ENCODE data around the gene MAGEB3. TPM values are rescaled to one million over a fixed set of nuclear protein-coding genes. Genes with fewer than 3 reads are reported as not detected.
"Not testable (repeated sequence)": the region's sequence is repeated elsewhere in the genome, so short reads cannot be mapped to it uniquely, and the experiment has no call there.

MAGEB3 gene, protein sequence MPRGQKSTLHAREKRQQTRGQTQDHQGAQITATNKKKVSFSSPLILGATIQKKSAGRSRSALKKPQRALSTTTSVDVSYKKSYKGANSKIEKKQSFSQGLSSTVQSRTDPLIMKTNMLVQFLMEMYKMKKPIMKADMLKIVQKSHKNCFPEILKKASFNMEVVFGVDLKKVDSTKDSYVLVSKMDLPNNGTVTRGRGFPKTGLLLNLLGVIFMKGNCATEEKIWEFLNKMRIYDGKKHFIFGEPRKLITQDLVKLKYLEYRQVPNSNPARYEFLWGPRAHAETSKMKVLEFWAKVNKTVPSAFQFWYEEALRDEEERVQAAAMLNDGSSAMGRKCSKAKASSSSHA
- not detected for total RNA-seq

DNA sequence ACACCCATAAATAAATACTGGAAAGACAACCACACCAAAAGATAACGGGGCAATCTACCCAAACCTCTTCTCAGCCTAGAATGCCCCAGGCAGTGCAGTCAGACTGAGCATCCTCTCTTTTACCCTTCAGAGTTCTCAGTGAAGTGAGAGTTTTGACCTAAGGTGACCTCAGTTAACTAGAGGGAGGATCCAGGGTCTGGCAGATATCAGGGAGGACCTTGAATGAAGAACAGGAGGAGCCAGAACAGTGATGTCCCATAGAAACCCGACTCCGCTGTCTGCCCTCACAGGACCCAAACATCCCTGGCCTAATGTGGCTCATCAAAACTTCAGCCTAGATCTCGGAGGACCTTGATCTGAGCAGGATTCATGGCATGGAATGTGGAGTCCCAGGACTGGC, at the start of gene MAGEB3:
MAGEB3 (plus strand) TSS at position 263 of the 400 bp plus-strand sequence. CDS start 5,268 bp downstream, outside the sequence.
- CTCF ChIA-PET = no interaction called here
- no peaks in the 10 kb centered on the region for H3K36me3 Mint-ChIP-seq (ENCODE audit: low read depth)

DNA sequence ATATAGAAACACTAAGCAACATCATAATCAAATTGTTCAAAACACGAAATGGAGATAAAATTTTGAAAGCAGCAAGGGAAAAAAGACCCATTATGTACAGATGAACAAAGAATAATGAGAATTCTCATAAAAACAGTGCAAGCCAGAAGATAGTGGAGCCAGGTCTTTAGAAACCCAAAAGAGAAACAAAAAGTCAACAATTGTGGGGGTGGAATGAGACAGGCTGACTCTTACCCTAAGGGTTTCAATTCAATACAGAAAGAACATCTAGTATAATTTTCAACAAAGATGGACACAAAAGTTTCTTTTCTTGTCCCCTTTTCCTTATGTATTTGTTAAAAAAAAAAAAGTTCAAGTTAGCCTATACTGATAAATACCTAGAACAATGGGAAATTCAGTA, 49.1 kb upstream of the MAGEB3 start:
- no peaks in the 10 kb centered on the region for H3K4me1 Mint-ChIP-seq
- no peaks in the 10 kb centered on the region for H3K9me3 Mint-ChIP-seq
- H3K27me3 Mint-ChIP-seq = no peaks in the 10 kb centered on the region
- ChIA-PET POLR2A (no interaction called here), CTCF (interaction anchor here (0.6 kb wide), 1 partner anchor 323 kb away, joined by 3 read pairs; no protein-coding TSS in a partner anchor)
- no peak for DNase-seq
- H3K27ac Mint-ChIP-seq = no peak overlapping the region
- H3K4me3 Mint-ChIP-seq = no peak overlapping the region
- H3K36me3 Mint-ChIP-seq (ENCODE audit: low read depth) = no peaks in the 10 kb centered on the region

More for the DNA sequence above, at the start of gene MAGEB3:
- no peaks in the 10 kb centered on the region for H3K27me3 Mint-ChIP-seq
- DNase-seq = no peak
- no peak within 1 kb of the TSS for H3K4me3 Mint-ChIP-seq
- no peaks in the 10 kb centered on the region for H3K9me3 Mint-ChIP-seq
- H3K4me1 Mint-ChIP-seq = no peaks in the 10 kb centered on the region
- no peak within 1 kb of the TSS for H3K27ac Mint-ChIP-seq
- POLR2A ChIA-PET = no interaction called here

GRCh38 chrX:30183554-30183953, 46.9 kb upstream of the MAGEB3 start:
- no peaks in the 10 kb centered on the region for H3K9me3 Mint-ChIP-seq
- no peak for DNase-seq
- CTCF ChIA-PET = interaction anchor here (0.5 kb wide), 1 partner anchor 1421 kb away, joined by 3 read pairs; no protein-coding TSS in a partner anchor
- no peaks in the 10 kb centered on the region for H3K4me1 Mint-ChIP-seq
- POLR2A ChIA-PET = no interaction called here
- H3K27me3 Mint-ChIP-seq = no peaks in the 10 kb centered on the region
- no peak overlapping the region for H3K27ac Mint-ChIP-seq
- H3K4me3 Mint-ChIP-seq = no peak overlapping the region
- H3K36me3 Mint-ChIP-seq (ENCODE audit: low read depth) = no peaks in the 10 kb centered on the region

- H3K9me3 Mint-ChIP-seq = no peaks in the 10 kb centered on the region
- H3K36me3 Mint-ChIP-seq (ENCODE audit: low read depth) = no peaks in the 10 kb centered on the region
- DNase-seq = no peak
- CTCF ChIA-PET = no interaction called here
- POLR2A ChIA-PET = no interaction called here
- no peak overlapping the region for H3K27ac Mint-ChIP-seq
- H3K4me1 Mint-ChIP-seq = no peaks in the 10 kb centered on the region
- H3K27me3 Mint-ChIP-seq = no peaks in the 10 kb centered on the region
- H3K4me3 Mint-ChIP-seq = no peak overlapping the region
Measured at GRCh38 chrX:30190426-30190825, 40.0 kb upstream of the MAGEB3 start.

DNA sequence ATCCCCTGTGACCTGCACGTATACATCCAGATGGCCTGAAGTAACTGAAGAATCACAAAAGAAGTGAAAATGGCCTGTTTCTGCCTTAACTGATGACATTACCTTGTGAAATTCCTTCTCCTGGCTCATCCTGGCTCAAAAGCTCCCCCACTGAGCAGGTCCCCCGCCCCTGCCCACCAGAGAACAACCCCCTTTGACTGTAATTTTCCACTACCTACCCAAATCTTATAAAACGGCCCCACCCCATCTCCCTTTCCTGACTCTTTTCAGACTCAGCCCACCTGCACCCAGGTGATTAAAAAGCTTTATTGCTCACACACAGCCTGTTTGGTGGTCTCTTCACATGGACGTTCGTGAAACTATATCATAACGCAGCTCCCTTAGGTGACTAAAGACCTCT, 36.5 kb upstream of the MAGEB3 start:
- H3K27me3 Mint-ChIP-seq; H3K4me3 Mint-ChIP-seq; POLR2A ChIA-PET; H3K9me3 Mint-ChIP-seq; CTCF ChIA-PET; H3K27ac Mint-ChIP-seq; H3K4me1 Mint-ChIP-seq; H3K36me3 Mint-ChIP-seq (ENCODE audit: low read depth); DNase-seq: not testable (repeated sequence)

- no peak overlapping the region for H3K4me3 Mint-ChIP-seq
- POLR2A ChIA-PET = no interaction called here
- H3K36me3 Mint-ChIP-seq (ENCODE audit: low read depth) = no peaks in the 10 kb centered on the region
- no peaks in the 10 kb centered on the region for H3K4me1 Mint-ChIP-seq
- H3K9me3 Mint-ChIP-seq = no peaks in the 10 kb centered on the region
- no peaks in the 10 kb centered on the region for H3K27me3 Mint-ChIP-seq
- DNase-seq = no peak
- H3K27ac Mint-ChIP-seq = no peak overlapping the region
- CTCF ChIA-PET = no interaction called here
Measured at GRCh38 chrX:30196322-30196721, 34.1 kb upstream of the MAGEB3 start.

DNA sequence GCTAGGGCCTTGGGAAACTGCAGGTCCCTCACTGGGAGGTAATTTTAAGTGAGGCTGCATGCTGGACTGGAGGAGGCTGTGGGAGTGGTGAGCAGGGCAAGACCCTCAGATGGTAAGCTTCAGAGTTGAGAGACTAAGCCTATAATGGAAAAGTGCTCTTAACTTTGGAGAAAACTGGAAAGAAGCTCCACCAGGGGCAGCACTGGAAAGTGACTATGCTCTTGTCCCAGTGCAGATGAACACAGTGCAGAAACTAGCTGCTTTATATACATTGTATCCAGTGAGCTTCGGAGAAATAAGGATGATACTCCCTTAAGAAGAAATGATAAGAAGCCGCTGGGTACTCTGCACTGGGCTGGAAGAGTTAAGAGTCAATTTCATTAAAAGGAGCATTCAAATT, 18.3 kb upstream of the MAGEB3 start:
- Mint-ChIP-seq H3K9me3 (no peaks in the 10 kb centered on the region), H3K27ac (no peak overlapping the region), H3K4me1 (no peaks in the 10 kb centered on the region), H3K36me3 (ENCODE audit: low read depth) (no peaks in the 10 kb centered on the region), H3K4me3 (no peak overlapping the region), H3K27me3 (no peaks in the 10 kb centered on the region)
- ChIA-PET POLR2A (no interaction called here), CTCF (no interaction called here)
- DNase-seq = no peak

- H3K27me3 Mint-ChIP-seq = no peaks in the 10 kb centered on the region
- no peak within 1 kb of the TSS for H3K4me3 Mint-ChIP-seq
- CTCF ChIA-PET = no interaction called here
- POLR2A ChIA-PET = no interaction called here
- no peaks in the 10 kb centered on the region for H3K36me3 Mint-ChIP-seq (ENCODE audit: low read depth)
- H3K9me3 Mint-ChIP-seq = no peaks in the 10 kb centered on the region
- no peaks in the 10 kb centered on the region for H3K4me1 Mint-ChIP-seq
- H3K27ac Mint-ChIP-seq = no peak within 1 kb of the TSS
- no peak for DNase-seq
Measured at GRCh38 chrX:30215357-30215843, 15.1 kb upstream of the MAGEB3 start, which contains the start of gene MAGEB2. MAGEB2 (plus strand) TSS chrX:30215563; CDS start chrX:30218581, 3,018 bp downstream.

GRCh38 chrX:30217465-30217864, 13.0 kb upstream of the MAGEB3 start:
- no peaks in the 10 kb centered on the region for H3K9me3 Mint-ChIP-seq
- no peak overlapping the region for H3K27ac Mint-ChIP-seq
- CTCF ChIA-PET = no interaction called here
- no peaks in the 10 kb centered on the region for H3K27me3 Mint-ChIP-seq
- no peak overlapping the region for H3K4me3 Mint-ChIP-seq
- DNase-seq = no peak
- no peaks in the 10 kb centered on the region for H3K36me3 Mint-ChIP-seq (ENCODE audit: low read depth)
- no peaks in the 10 kb centered on the region for H3K4me1 Mint-ChIP-seq
- POLR2A ChIA-PET = no interaction called here

DNA sequence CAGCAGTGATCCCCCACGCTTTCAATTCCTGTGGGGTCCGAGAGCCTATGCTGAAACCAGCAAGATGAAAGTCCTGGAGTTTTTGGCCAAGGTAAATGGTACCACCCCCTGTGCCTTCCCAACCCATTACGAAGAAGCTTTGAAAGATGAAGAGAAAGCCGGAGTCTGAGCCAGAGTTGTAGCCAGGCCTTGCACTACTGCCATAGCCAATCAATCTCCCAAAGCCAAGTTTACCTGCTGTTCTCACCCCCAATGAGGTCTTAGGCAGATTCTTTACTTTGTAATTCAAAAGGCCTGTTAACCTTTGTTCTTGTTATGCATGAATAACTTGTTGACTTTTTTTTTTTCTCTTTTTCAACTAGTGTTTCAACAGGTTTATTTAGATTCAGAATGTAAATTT, 11.1 kb upstream of the MAGEB3 start:
- POLR2A ChIA-PET = no interaction called here

GRCh38 chrX:30220661-30221060, 9.8 kb upstream of the MAGEB3 start:
- ChIA-PET CTCF (no interaction called here), POLR2A (no interaction called here)

More for the DNA sequence above, 11.1 kb upstream of the MAGEB3 start:
- no peak for DNase-seq
- CTCF ChIA-PET = no interaction called here
- H3K9me3 Mint-ChIP-seq = no peaks in the 10 kb centered on the region
- H3K27me3 Mint-ChIP-seq = no peaks in the 10 kb centered on the region
- H3K4me3 Mint-ChIP-seq = no peak overlapping the region
- H3K36me3 Mint-ChIP-seq (ENCODE audit: low read depth) = no peaks in the 10 kb centered on the region
- H3K27ac Mint-ChIP-seq = no peak overlapping the region
- H3K4me1 Mint-ChIP-seq = no peaks in the 10 kb centered on the region

DNA sequence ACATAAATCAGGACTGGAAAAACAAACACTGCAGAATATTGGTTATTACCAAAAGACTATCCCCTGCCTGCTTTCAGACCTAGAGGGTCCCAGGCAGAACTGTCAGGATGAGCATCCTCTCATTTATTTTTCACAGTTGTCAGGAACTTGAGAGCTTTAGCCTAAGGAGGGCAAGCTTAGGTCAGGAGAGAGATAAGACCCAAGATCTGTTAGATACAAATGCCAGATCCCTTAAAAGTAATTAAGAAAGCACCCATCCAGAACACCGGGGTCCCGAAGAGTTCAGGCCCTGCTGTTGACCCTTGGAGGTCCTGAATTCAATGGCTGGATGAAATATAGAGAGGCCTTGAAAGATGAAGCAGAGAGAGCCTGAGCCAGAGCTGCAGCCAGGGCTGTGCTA, 5.9 kb upstream of the MAGEB3 start:
- no peaks in the 10 kb centered on the region for H3K4me1 Mint-ChIP-seq
- ChIA-PET POLR2A (no interaction called here), CTCF (no interaction called here)
- H3K36me3 Mint-ChIP-seq (ENCODE audit: low read depth) = no peaks in the 10 kb centered on the region
- no peak overlapping the region for H3K27ac Mint-ChIP-seq
- DNase-seq = no peak
- H3K27me3 Mint-ChIP-seq = no peaks in the 10 kb centered on the region
- H3K4me3 Mint-ChIP-seq = no peak overlapping the region
- no peaks in the 10 kb centered on the region for H3K9me3 Mint-ChIP-seq

More at GRCh38 chrX:30220661-30221060, 9.8 kb upstream of the MAGEB3 start:
- Mint-ChIP-seq H3K4me3 (no peak overlapping the region), H3K9me3 (no peaks in the 10 kb centered on the region), H3K27me3 (no peaks in the 10 kb centered on the region), H3K27ac (no peak overlapping the region), H3K36me3 (ENCODE audit: low read depth) (no peaks in the 10 kb centered on the region), H3K4me1 (no peaks in the 10 kb centered on the region)
- DNase-seq = no peak

DNA sequence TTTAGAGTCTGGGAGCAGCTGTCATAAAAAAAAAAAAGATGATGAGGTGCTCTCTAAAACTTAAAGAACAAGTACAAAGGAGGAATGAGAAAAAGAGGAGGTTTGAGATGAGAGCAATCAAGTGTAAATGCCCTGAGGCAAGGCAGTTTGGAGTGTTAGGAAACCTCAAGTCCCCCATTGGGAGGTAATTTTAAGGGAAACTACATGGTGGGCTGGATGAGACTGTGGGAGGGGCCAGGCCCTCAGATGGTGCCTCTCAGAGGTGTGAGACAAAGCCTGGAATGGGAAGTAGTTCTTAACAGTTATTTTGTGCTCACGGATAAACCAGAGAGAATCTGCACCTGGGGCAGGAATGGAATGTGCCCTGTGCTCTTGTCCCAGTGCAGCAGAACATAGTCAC, 1.9 kb upstream of the MAGEB3 start:
- CTCF ChIA-PET = no interaction called here
- H3K4me3 Mint-ChIP-seq = no peak overlapping the region
- DNase-seq = no peak

GRCh38 chrX:30241724-30242415, 11.4 kb downstream of the MAGEB3 start, which contains the start of gene MAGEB4:
MAGEB4 (plus strand) TSS chrX:30242000; CDS start chrX:30242136, 136 bp downstream.
- ChIA-PET POLR2A (no interaction called here), CTCF (no interaction called here)
- Mint-ChIP-seq H3K4me1 (no peaks in the 10 kb centered on the region), H3K36me3 (ENCODE audit: low read depth) (no peaks in the 10 kb centered on the region), H3K27me3 (no peaks in the 10 kb centered on the region), H3K4me3 (no peak within 1 kb of the TSS), H3K9me3 (no peaks in the 10 kb centered on the region), H3K27ac (no peak within 1 kb of the TSS)
- no peak for DNase-seq

More for the DNA sequence above, 1.9 kb upstream of the MAGEB3 start:
- Mint-ChIP-seq H3K4me1 (no peaks in the 10 kb centered on the region), H3K27me3 (no peaks in the 10 kb centered on the region), H3K36me3 (ENCODE audit: low read depth) (no peaks in the 10 kb centered on the region), H3K9me3 (no peaks in the 10 kb centered on the region), H3K27ac (no peak overlapping the region)
- POLR2A ChIA-PET = no interaction called here

All from activated CD4-positive, alpha-beta memory T cell treated with anti-CD3 and anti-CD28 coated beads, Interleukin-2, amount 10 ng/mL, durations not matched to agents 7 days and 5 days (primary cell).